ENCODE measurements around the gene CFAP210.
"Not testable (repeated sequence)": the region's sequence is repeated elsewhere in the genome, so short reads cannot be mapped to it uniquely, and the experiment has no call there.

The CFAP210 gene

DNA sequence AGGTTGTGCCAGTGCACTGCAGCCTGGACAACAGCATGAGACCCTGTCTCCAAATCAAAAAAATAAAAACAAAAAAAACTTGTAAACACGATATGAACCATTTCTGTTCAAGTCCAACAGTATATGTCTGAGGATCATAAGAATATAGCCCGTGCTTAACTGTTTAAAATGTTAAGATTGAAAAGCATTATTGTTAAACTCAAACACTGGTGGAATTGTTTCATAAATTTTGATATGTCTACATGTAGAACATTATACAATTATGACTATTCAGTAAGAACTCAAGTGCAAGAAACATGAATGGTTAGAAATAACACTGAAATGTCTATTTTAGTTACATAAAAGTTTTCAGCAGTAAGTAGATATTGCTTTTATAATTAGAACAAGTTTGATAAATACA, 80.3 kb downstream of the CFAP210 start:
- no peak for DNase-seq

DNA sequence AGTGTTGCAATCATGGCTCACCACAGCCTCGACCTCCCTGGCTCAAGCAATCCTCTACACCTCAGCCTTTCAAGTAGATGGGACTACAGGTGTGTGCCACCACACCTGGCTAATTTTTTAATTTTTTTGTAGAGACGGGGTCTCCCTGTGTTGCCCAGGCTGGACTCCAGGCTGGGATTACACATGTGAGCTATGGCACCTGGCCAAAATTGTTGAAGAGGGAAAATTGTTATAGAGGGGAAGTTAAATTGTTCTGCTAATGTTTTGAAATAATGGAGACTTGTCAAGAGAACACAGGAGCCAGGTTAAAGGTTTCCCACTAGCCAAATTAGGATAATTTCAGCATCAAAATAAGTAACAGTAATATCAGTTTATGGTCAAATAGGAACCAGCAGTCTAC, 84.9 kb downstream of the CFAP210 start:
- no peak for DNase-seq

DNA sequence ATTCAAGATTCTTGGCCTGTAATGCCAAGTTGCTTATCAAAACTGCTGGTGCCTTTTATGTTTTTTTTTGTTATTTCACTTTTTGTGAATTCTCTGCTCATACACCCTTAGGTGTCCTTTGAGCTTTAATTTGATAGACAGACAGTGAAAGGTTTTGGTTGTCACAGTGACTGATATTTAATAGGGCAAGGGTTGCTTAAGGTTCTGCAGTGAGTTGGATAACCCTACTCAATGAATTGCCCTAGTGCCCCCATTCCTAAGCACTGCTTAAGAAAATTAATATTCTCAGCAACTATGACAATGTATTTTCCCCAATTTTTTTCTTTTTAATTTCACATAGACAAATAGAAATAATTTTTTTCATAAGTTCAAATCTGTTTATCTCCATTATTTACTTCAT, 94.6 kb downstream of the CFAP210 start:
- no peak for DNase-seq

DNA sequence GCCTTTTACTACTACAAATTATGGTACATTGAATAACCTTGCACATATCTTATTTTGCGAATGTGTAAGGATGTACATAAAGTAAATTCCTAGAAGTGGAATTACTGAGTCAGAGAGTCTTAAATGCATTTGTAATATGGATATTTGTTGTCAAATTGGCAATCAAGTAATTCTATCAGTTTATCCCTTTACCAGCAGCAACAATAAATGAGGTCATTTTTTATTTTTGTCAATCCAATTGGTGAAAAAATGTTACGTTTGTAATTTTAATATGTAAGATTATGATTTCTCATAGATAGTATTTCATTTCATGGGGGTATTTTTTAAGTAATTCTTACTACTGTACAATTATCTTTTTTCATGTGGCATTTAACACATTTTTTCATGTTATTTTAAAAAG, 95.2 kb downstream of the CFAP210 start:
- DNase-seq: no peak

DNA sequence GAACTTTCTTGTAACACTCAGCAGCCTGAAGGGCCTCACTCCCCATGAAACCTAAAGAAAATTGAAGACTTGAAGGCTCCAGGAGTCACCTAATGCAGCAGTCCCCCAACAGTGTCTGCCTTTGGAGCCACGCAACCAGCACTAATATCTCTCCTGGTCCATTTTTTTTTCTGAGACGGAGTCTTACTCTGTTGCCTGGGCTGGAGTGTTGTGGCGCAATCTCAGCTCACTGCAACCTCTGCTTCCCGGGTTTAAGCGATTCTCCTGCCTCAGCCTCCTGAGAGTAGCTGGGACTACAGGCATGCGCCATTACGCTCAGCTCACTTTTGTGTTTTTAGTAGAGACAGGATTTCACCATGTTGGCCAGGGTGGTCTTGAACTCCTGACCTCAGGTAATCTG, 97.7 kb downstream of the CFAP210 start:
- not testable (repeated sequence) for DNase-seq

Data from KG1 (cell line).